Measurements from ENCODE around the gene LRBA.
"Not testable (repeated sequence)": the region's sequence is repeated elsewhere in the genome, so short reads cannot be mapped to it uniquely, and the experiment has no call there.

The LRBA gene

DNA sequence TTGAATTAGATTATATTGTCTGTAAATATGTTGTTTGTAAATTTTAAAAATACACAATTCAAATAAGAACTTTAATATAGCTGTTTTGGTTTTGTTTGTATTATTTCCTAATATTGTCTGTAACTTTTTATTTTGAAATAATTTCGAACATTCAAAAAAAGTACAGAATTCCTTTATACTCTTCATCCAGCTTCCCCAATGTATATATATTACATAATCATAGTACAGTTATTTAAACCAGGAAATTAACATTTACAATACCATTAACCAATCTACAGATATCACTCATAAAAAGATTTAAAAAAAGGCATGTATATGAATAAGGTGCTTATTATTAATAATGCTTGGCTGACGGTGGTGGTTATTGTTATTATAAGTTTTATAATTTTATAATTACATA is 84.1 kb downstream of the LRBA start:
- Histone ChIP-seq H3K4me1 (ENCODE audit: control insufficient read depth, insufficient read depth, low read length) (no peaks in the 10 kb centered on the region), H3K9me3 (ENCODE audit: control insufficient read depth, insufficient read depth, low read length) (no peaks in the 10 kb centered on the region), H3K27ac (ENCODE audit: low read length) (no peak overlapping the region), H3K4me3 (ENCODE audit: low read length) (no peak overlapping the region), H3K27me3 (ENCODE audit: control insufficient read depth, insufficient read depth, low read length) (no peaks in the 10 kb centered on the region), H3K36me3 (ENCODE audit: control insufficient read depth, insufficient read depth, low read length) (no peaks in the 10 kb centered on the region)
- WGBS (ENCODE audit: insufficient coverage, insufficient read length) = no CpG with 5 or more reads among the region's 2 CpGs
- DNase-seq (ENCODE audit: low read depth, low spot score) = no peak

DNA sequence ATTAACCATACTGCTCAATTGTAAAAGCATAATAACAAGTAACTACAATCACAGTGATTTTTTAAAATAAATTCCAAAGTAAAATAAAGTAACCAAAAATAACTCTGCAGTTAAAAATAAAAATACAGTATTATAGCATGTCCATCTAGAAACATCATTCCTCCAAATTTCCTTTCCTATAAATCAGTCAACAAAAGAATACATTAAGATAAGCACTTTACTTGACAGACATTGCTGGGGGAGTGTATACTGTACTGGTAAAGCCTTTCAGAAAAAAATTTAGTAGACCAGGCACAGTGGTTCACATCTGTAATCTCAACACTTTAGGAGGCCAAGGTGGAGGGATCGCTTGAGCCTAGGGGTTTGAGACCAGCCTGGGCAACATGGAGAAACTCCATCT is 91.1 kb downstream of the LRBA start:
- no peak for DNase-seq (ENCODE audit: low read depth, low spot score)
- Histone ChIP-seq H3K27ac (ENCODE audit: low read length) (no peak overlapping the region), H3K9me3 (ENCODE audit: control insufficient read depth, insufficient read depth, low read length) (no peaks in the 10 kb centered on the region), H3K36me3 (ENCODE audit: control insufficient read depth, insufficient read depth, low read length) (no peaks in the 10 kb centered on the region), H3K4me1 (ENCODE audit: control insufficient read depth, insufficient read depth, low read length) (no peaks in the 10 kb centered on the region), H3K4me3 (ENCODE audit: low read length) (no peak overlapping the region), H3K27me3 (ENCODE audit: control insufficient read depth, insufficient read depth, low read length) (no peaks in the 10 kb centered on the region)
- no CpG with 5 or more reads among the region's 1 CpG for WGBS (ENCODE audit: insufficient coverage, insufficient read length)

DNA sequence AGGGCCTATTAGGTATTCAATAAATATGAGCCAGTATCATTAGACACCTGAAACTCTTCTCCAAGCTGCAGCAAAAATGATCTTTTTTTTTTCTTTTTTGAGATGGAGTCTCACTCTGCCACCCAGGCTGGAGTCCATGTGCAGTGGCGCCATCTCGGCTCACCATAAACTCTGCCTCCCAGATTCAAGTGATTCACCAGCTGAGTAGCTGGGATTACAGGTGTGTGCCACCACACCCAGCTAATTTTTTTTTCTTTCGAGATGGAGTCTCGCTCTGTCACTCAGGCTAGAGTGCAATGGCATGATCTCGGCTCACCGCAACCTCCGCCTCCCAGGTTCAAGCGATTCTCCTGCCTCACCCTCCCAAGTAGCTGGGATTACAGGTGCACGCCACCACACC is 93.6 kb downstream of the LRBA start:
- not testable (repeated sequence) for H3K4me3 ChIP-seq (ENCODE audit: low read length); H3K9me3 ChIP-seq (ENCODE audit: control insufficient read depth, insufficient read depth, low read length); H3K4me1 ChIP-seq (ENCODE audit: control insufficient read depth, insufficient read depth, low read length); H3K27me3 ChIP-seq (ENCODE audit: control insufficient read depth, insufficient read depth, low read length); H3K27ac ChIP-seq (ENCODE audit: low read length); H3K36me3 ChIP-seq (ENCODE audit: control insufficient read depth, insufficient read depth, low read length); DNase-seq (ENCODE audit: low read depth, low spot score)
- no CpG with 5 or more reads among the region's 9 CpGs for WGBS (ENCODE audit: insufficient coverage, insufficient read length)

DNA sequence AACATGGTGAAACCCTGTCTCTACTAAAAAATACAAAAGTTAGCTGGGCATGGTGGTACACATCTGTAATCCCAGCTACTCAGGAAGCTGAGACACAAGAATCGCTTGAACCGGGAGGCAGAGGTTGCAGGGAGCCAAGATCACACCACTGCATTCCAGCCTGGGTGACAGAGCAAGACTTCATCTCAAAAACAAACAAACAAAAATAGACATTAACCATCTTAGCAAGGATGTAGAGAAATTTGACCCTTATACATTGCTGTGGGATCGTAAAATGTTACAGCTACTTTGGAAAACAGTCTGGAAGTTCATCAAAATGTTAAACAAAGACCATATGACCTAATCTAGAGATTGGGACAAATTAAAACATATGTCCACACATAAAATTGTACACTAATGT is 96.5 kb downstream of the LRBA start:
- not testable (repeated sequence) for H3K4me1 ChIP-seq (ENCODE audit: control insufficient read depth, insufficient read depth, low read length); H3K27ac ChIP-seq (ENCODE audit: low read length); DNase-seq (ENCODE audit: low read depth, low spot score); H3K36me3 ChIP-seq (ENCODE audit: control insufficient read depth, insufficient read depth, low read length); H3K27me3 ChIP-seq (ENCODE audit: control insufficient read depth, insufficient read depth, low read length); H3K4me3 ChIP-seq (ENCODE audit: low read length); H3K9me3 ChIP-seq (ENCODE audit: control insufficient read depth, insufficient read depth, low read length)
- no CpG with 5 or more reads among the region's 3 CpGs for WGBS (ENCODE audit: insufficient coverage, insufficient read length)

DNA sequence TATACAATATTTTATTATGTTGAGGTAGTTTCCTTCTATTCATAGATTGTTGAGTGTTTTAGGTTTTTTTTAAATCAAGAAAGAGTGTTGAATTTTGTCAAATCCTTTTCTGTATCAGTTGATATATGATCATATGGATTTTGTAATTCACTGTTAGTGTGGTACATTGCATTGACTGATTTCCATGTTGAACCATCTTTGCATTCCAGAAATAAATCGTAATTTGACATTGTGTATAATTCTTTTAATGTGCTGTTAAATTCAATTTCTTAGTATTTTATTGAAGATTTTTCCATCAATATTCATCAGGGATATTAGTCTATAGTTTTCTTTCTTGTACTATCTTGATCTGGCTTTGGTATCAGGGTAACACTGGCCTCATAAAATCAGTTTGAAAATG is 103.8 kb downstream of the LRBA start:
- Histone ChIP-seq H3K27me3 (ENCODE audit: control insufficient read depth, insufficient read depth, low read length) (no peaks in the 10 kb centered on the region), H3K27ac (ENCODE audit: low read length) (no peak overlapping the region), H3K36me3 (ENCODE audit: control insufficient read depth, insufficient read depth, low read length) (peaks cover 3% of the 10 kb centered on the region; the same call in 1 of the 2 replicates), H3K9me3 (ENCODE audit: control insufficient read depth, insufficient read depth, low read length) (no peaks in the 10 kb centered on the region), H3K4me1 (ENCODE audit: control insufficient read depth, insufficient read depth, low read length) (no peaks in the 10 kb centered on the region), H3K4me3 (ENCODE audit: low read length) (no peak overlapping the region)
- no CpG with 5 or more reads among the region's 1 CpG for WGBS (ENCODE audit: insufficient coverage, insufficient read length)
- no peak for DNase-seq (ENCODE audit: low read depth, low spot score)

DNA sequence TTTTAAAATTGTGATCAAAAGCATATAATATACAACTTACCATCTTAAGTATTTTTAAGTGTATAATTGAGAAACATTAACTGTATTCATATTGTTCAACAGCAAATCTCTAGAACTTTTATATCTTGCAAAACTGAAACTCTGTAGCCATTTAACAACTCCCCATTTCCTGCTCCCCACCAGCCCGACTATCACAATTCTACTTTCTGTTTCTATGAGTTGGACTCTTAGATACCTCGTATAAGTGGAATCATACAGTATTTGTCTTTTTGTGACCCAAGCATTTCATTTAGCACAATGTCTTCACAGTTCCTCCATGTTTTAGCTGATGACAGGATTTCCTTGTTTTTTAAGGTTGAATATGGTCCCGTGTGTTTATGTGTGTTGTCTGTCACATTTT is 106.0 kb downstream of the LRBA start:
- H3K9me3 ChIP-seq (ENCODE audit: control insufficient read depth, insufficient read depth, low read length) = no peaks in the 10 kb centered on the region
- no peak for DNase-seq (ENCODE audit: low read depth, low spot score)
- H3K4me1 ChIP-seq (ENCODE audit: control insufficient read depth, insufficient read depth, low read length) = no peaks in the 10 kb centered on the region
- no peak overlapping the region for H3K27ac ChIP-seq (ENCODE audit: low read length)
- no CpG with 5 or more reads among the region's 3 CpGs for WGBS (ENCODE audit: insufficient coverage, insufficient read length)
- no peaks in the 10 kb centered on the region for H3K27me3 ChIP-seq (ENCODE audit: control insufficient read depth, insufficient read depth, low read length)
- peaks cover 3% of the 10 kb centered on the region; the same call in 1 of the 2 replicates for H3K36me3 ChIP-seq (ENCODE audit: control insufficient read depth, insufficient read depth, low read length)
- no peak overlapping the region for H3K4me3 ChIP-seq (ENCODE audit: low read length)

DNA sequence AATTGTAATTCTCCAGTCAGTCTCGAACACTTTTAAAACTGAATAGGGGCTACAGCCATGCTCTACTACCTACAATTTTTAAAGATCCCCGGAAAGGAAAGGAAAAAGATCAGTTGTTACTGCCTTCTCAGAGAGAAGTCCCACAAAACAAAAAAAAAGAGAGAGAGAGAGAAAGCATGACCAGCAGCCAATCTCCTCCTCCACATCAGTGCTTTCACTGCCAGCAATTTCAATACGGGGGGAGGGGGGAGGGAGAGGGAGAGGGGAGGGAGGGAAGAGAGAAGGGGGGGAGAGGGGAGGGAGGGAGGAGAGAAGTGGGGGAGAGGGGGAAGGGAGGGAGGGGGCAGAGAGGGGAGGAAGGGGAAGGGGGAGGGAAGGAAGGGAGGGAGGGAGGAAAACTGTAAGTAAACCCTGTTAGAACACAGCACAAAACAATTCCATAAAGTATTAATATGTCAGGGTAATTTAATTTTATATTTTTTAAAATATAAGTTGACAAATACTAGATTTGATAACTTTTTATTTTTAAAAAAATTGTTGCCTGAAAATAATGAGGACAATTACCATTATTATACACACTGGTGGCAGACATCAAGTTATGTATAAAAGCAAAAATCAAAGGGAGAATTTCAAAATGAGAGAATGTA is 108.0 kb downstream of the LRBA start:
- no CpG with 5 or more reads among the region's 3 CpGs for WGBS (ENCODE audit: insufficient coverage, insufficient read length)
- Histone ChIP-seq H3K27me3 (ENCODE audit: control insufficient read depth, insufficient read depth, low read length) (no peaks in the 10 kb centered on the region), H3K9me3 (ENCODE audit: control insufficient read depth, insufficient read depth, low read length) (no peaks in the 10 kb centered on the region), H3K36me3 (ENCODE audit: control insufficient read depth, insufficient read depth, low read length) (no peaks in the 10 kb centered on the region; the same call in 1 of the 2 replicates), H3K4me1 (ENCODE audit: control insufficient read depth, insufficient read depth, low read length) (no peaks in the 10 kb centered on the region), H3K27ac (ENCODE audit: low read length) (no peak overlapping the region), H3K4me3 (ENCODE audit: low read length) (no peak overlapping the region)
- DNase-seq (ENCODE audit: low read depth, low spot score) = peak; percentile 2

DNA sequence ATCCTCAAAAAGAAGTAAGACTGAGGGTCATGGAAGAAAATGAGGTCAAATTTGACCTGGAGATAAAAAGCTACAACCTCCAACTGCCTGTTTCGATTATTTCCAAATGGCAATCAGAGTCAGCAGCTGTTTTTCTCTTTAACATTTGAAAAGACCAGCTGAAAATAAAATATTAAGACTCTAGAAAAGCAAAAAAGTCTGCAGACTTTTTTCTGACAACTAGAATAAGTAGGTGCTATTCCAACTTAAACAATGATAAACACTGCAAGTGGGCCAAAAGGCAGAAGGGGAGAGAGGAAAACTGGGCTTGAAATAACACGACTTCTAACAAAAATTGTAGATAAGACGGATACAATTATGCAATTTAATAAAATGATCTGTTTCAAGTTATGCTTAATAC is 110.4 kb downstream of the LRBA start:
- DNase-seq (ENCODE audit: low read depth, low spot score) = no peak
- Histone ChIP-seq H3K9me3 (ENCODE audit: control insufficient read depth, insufficient read depth, low read length) (no peaks in the 10 kb centered on the region), H3K36me3 (ENCODE audit: control insufficient read depth, insufficient read depth, low read length) (no peaks in the 10 kb centered on the region; the same call in 1 of the 2 replicates), H3K4me1 (ENCODE audit: control insufficient read depth, insufficient read depth, low read length) (no peaks in the 10 kb centered on the region), H3K27me3 (ENCODE audit: control insufficient read depth, insufficient read depth, low read length) (no peaks in the 10 kb centered on the region), H3K27ac (ENCODE audit: low read length) (no peak overlapping the region), H3K4me3 (ENCODE audit: low read length) (no peak overlapping the region)
- no CpG with 5 or more reads among the region's 3 CpGs for WGBS (ENCODE audit: insufficient coverage, insufficient read length)

DNA sequence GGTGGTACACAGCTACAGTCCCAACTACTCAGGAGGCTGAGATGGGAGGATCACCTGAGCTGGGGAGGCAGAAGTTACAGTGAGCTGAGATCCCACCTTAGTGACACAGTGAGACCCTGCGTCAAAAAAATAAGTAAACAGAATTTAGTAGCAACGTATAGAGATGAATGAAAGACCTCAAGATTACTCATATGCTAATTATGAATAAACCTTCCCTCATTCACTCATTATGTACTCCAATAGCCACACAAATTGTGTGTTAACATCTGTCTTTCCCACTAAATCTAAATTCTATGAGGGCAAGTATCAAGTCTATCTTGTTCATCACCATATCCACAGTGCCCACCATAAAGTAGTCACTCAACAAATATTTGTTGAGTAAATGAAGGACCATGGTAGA is 111.5 kb downstream of the LRBA start:
- Histone ChIP-seq H3K27ac (ENCODE audit: low read length) (no peak overlapping the region), H3K27me3 (ENCODE audit: control insufficient read depth, insufficient read depth, low read length) (no peaks in the 10 kb centered on the region), H3K36me3 (ENCODE audit: control insufficient read depth, insufficient read depth, low read length) (no peaks in the 10 kb centered on the region; the same call in 1 of the 2 replicates), H3K9me3 (ENCODE audit: control insufficient read depth, insufficient read depth, low read length) (no peaks in the 10 kb centered on the region), H3K4me3 (ENCODE audit: low read length) (no peak overlapping the region), H3K4me1 (ENCODE audit: control insufficient read depth, insufficient read depth, low read length) (no peaks in the 10 kb centered on the region)
- no CpG with 5 or more reads among the region's 2 CpGs for WGBS (ENCODE audit: insufficient coverage, insufficient read length)
- no peak for DNase-seq (ENCODE audit: low read depth, low spot score)

DNA sequence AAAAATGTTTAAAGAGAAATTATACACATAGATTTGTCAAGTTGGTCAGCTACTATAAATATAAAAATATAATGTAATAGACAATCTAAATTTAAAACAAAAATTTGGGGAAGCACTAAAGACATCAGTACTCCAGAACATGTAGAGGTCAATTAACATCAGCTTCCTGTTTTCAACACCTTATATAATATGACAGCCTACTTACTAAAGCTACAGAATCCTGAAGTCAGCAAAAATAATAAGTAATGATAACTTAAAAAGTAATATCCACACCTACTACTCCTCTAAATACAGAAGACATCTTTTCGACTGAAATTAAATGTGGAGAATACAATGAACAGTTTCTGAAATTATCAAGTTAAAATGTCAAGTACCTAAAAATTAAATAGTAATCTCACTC is 118.6 kb downstream of the LRBA start:
- H3K4me3 ChIP-seq (ENCODE audit: low read length) = no peak overlapping the region
- no peaks in the 10 kb centered on the region for H3K27me3 ChIP-seq (ENCODE audit: control insufficient read depth, insufficient read depth, low read length)
- WGBS (ENCODE audit: insufficient coverage, insufficient read length) = no CpG with 5 or more reads among the region's 1 CpG
- H3K4me1 ChIP-seq (ENCODE audit: control insufficient read depth, insufficient read depth, low read length) = no peaks in the 10 kb centered on the region
- H3K9me3 ChIP-seq (ENCODE audit: control insufficient read depth, insufficient read depth, low read length) = no peaks in the 10 kb centered on the region
- no peak overlapping the region for H3K27ac ChIP-seq (ENCODE audit: low read length)
- no peak for DNase-seq (ENCODE audit: low read depth, low spot score)
- no peaks in the 10 kb centered on the region; the same call in 1 of the 2 replicates for H3K36me3 ChIP-seq (ENCODE audit: control insufficient read depth, insufficient read depth, low read length)

DNA sequence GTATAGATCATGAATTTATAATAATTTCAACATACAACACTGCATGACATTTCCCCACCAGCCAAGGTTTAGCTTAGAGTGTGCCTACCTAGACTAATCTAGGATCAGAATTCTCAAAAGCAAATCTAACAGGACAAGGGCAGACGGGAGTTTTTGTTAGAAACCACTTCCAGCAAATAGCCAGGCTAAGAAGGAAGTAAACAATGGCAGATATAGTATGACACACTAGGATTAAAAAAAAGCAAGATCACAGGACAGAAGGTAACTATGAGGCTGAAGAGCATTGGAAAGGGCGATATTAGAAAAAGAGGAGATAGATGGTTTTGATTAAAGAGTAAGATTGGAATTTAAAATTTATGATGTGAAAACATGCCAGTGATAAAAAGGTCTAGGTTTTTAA is 124.8 kb downstream of the LRBA start:
- no peak for DNase-seq (ENCODE audit: low read depth, low spot score)
- Histone ChIP-seq H3K9me3 (ENCODE audit: control insufficient read depth, insufficient read depth, low read length) (no peaks in the 10 kb centered on the region), H3K4me3 (ENCODE audit: low read length) (no peak overlapping the region), H3K4me1 (ENCODE audit: control insufficient read depth, insufficient read depth, low read length) (no peaks in the 10 kb centered on the region), H3K36me3 (ENCODE audit: control insufficient read depth, insufficient read depth, low read length) (no peaks in the 10 kb centered on the region; the same call in 1 of the 2 replicates), H3K27ac (ENCODE audit: low read length) (no peak overlapping the region), H3K27me3 (ENCODE audit: control insufficient read depth, insufficient read depth, low read length) (no peaks in the 10 kb centered on the region)
- 100% methylated on average over 1 of the region's 2 CpGs for WGBS (ENCODE audit: insufficient coverage, insufficient read length)
